Spleen (tissue), 7 donors: Measurements from ENCODE around the gene CALCR.

Experiments
- CTCF ChIP-seq, 11 experiments: fragments of 200-600 bp in 7 of 11; fragments of 450-650 bp in 4 of 11; sonication (generic) in 4 of 11; IDR thresholded peaks in 8 of 11; conservative IDR thresholded peaks in 3 of 11; 1 replicate in 7 of 11; 2 replicates in 4 of 11; pipeline versions ENCODE4 v1.4.0 to v1.8.0; 2016 to 2021; ENCODE audit warnings: antibody characterized with exemption in 11 of 11, inconsistent platforms in 4 of 11, mild to moderate bottlenecking in 1 of 11
- POLR2A ChIP-seq, 3 donors: fragments of 450-650 bp; IDR thresholded peaks; one replicate each; pipeline ENCODE4 v1.5.1; 2017; ENCODE audit warnings: antibody characterized with exemption in 3 of 3, mild to moderate bottlenecking in 1 of 3
- POLR2AphosphoS5 ChIP-seq, 3 donors: sonication (generic); formaldehyde crosslinking; IDR thresholded peaks; one replicate each; pipeline ENCODE4 v1.5.1; 2017; ENCODE audit warnings: antibody characterized with exemption in 3 of 3
- donor health status: DM: no; HTN: no; CAD: no; lungs with moderate emphysema.
- donor health status: DM: no; HTN: no; CAD: no.
- donor health status: DM: no; HTN: no; CAD: no.

GRCh38 chr7:93402944-93403343, 171.6 kb downstream of the CALCR start:
- no peak for TF ChIP-seq CTCF (IDR thresholded peaks at IDR 0.05 in 8 of 11, conservative IDR thresholded peaks at IDR 0.05 in 3 of 11)
- no peak for TF ChIP-seq POLR2A (IDR thresholded peaks at IDR 0.05)
- no peak for TF ChIP-seq POLR2AphosphoS5 (IDR thresholded peaks at IDR 0.05)
